ENCODE data around the gene DLGAP1.

Gene DLGAP1

DNA sequence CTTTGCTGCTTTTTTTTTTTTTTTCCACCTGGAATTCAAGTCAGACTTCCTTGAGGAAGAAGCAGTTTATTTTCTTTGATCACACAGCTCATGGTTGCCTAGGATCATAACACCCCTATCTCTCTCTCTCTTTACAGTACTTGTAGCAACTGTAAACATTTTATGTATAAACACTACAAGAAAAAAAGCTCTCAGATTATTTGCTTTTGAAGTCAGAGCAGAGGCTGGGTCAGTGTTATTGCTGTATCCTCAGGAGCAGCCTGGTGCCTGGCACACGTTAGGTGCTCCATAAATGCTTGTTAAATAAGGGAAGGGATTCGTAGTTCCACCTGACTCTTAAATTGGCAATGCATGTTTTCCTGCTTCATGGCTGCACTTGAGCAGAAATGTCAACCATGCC, 783.9 kb downstream of the DLGAP1 start:
- FAIRE-seq, result no peak

DNA sequence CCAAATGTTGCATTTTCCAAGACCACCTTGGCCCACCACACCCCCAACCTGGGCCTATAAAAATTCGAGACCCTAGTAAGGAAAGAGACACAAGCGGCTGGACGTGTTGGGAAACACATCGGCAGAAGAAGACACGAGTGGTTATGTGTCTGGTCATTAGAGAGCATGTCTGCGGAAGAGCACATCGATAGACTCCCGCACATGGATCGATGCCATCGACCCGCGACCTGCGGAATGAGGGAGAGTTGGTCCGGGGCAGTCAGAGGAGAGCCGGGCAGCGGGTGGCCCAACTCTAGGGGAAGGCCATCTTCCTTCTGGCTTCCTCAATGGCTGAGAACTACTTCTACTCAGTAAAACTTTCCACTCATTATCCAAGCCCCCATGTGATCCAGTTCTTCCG, 785.7 kb downstream of the DLGAP1 start:
- FAIRE-seq, result no peak

DNA sequence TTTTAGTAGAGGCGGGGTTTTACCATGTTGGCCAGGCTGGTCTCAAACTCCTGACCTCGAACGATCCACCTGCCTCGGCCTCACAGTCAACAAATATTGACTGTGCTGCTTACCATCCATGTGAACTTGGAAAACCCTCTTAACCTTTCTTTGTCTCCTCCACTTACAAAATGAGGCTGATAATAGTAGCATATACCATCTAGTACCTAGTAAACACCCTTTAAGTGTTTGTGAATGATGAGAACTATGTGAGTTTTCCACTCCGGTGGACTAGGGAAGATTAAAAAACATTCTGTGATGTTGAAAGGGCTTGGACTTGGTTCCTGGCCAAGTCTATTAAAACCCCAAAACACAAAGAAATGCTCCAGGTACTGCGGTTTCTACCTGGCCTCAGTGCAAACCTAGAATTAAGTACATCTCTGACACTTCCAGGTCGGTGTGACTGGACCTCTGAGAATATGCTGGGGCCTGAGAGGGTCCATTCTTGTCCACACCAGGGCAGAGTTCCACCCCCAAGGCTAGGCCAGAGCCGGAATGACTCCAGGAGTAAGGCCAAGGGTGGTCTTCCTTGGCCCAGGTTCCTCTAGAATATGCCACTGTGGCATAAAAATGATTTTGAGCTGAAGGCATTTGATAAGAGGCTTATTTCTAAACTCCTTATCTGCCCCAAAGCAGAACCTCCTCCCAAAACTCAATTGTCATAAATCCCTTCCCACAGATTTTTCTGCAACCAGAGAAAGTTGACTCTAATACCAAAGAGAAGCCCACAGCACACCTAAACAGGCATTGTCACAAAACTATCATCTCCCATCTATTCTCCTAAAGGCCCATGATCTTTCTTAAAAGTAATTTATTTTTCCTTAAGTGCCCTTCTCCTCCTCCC, 787.6 kb downstream of the DLGAP1 start:
- FAIRE-seq, result no peak

DNA sequence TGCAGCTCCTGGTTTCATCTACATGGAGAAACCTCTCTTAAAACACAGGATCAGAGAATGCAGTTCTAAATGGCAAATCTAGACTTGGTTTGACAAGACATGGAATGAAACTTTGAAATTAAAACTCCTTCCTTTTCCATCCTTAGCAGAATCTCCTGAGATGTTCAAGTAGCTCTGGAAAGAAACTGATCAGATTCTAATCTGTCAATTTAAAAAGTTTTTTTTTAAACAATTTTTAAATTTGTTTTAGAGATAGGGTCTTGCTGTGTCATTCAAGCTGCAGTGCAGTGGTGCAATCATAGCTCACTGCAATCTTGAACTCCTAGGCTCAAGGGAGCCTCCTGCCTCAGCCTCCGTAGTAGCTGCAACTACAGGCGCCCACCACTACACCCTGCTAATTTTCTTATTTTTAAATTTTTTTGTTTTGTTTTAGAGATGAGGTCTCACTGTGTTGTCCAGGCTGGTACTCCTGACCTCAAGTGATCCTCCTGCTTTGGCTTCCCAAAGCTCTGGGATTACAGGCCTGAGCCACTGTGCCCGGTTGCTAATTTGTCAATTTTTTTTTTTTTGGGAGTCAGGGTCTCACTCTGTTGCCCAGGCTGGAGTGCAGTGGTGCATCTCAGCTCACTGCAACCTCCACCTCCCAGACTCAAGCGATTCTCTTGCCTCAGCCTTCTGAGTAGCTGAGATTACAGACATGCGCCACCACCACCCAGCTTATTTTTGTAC, 788.4 kb downstream of the DLGAP1 start:
- no peak for FAIRE-seq

DNA sequence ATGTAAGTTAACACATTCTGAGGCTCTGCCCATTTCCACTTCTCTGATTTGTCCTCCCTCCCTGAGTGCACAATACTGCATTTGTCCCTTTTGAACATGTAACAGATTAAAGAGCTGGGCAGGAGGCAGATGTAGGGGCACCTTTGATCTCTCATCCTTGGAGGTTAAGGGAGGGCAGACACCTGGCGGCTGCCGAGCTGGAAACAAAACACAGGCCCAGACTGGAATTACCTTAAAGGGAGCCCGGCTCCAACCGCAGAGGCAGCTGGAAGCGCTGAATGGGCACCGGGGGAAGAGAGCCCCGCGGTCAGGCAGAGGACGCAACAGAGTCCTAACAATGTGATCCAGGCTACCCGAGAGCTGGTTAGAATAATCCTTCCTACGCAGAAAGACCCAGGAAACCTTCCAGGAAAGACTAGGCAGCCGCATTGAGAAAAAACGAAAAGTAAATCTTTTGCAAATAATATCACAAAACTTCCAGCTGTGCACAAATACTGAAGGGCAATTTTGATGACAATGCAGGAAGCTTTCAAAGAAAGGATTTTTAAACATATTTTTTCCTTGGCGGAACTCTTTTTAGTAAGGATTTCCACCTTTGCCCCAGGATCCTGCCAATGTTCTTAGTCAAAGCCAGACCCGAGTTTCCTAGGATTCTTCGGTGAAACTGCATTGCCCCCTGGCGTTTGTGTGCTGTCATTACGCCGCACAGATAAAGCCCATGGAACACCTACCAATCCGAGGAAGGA, 789.2 kb downstream of the DLGAP1 start:
- peak; percentile 99 for FAIRE-seq

DNA sequence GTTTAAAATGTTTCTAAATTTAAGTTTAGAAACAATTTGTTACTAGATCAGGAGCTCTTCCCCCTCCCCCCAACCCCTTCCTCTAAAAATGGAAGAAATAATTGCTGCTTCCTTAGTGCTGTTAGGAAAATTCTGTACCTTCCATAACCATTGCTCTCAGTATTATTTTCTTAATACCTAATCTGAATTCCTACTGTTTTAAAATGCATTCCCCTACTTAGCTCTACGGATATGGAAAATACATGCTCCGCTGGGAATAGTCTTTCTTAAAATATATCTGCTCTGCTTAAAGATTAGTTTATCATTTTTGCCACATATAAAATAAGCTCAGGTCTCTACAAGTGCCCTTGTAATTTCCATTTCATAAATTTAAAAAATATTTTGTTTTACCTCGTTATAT, 789.9 kb downstream of the DLGAP1 start:
- FAIRE-seq, result no peak

DNA sequence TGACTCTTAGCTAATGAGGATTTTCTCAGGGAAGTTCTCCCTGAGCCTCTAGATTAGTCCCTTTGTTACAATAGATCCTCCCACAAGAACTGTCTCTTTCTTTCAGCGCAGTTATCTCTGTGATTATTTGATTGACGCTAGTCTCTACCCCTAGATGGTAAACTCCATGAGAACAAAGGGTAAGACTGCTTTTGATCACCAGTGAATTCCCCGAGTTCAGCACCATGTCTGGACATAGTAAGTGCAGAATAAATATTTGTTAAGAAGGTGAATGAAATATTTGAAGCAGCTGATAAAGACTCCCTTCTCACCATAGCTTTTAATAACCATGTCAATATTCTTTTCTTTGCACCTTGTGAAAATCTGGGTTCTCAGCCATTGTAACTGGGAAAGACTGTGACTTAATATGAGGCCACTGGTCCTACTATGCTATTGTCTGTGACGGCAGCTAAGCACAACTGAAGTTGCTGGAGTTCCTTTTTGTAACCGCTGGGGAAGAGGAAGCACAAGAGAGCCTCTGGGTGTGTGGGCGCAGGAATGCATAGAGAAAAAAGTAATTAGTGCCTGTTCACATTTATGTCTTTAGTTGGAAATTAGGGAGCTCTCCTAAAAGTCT, 790.4 kb downstream of the DLGAP1 start:
- no peak for FAIRE-seq

DNA sequence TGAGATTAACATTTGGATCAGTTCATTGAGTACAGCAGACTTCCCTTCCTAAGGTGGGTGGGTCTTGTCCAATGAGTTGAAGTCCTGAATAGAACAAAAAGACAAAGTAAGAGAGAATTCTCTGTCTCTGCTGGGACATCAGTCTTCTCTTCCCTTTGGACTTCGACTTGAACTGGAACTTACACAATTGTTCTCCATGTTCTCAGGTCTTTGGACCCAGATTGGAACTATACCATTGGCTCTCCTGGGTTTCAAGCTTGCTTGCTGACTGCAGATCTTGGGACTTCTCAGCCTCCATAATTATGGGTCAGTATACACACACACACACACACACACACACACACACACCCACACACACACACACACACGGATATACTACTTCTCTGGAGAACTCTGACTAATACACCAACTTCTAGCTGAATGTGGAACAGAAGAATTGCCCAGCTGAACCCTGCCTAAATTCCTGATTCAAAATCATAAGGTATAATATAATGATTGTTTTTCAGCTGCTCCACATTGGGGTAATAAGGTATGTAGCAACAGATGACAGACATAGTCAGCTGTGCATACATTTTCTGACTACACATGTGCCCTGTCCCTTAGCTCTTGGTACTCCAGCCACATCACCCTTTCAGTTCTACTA, 791.1 kb downstream of the DLGAP1 start:
- FAIRE-seq, result no peak

DNA sequence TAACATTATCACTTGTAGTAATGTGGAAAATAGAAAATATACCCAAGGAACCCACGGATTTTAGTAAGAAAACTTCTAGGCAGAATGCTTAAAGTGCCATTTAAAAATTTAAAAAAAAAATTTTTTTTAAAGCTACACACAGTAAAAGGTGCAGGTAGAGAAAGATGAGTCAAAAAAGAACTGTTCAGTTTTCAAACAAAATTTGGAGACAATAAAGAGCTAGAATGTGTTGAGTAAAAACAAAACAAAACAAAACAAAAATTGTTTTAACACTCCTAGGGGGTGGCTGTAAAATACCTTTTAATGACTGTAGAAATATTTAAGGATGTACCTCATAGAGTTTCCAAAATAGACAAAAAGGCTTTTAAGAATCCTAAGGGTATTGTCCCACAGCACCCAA, 793.1 kb downstream of the DLGAP1 start:
- no peak for FAIRE-seq

DNA sequence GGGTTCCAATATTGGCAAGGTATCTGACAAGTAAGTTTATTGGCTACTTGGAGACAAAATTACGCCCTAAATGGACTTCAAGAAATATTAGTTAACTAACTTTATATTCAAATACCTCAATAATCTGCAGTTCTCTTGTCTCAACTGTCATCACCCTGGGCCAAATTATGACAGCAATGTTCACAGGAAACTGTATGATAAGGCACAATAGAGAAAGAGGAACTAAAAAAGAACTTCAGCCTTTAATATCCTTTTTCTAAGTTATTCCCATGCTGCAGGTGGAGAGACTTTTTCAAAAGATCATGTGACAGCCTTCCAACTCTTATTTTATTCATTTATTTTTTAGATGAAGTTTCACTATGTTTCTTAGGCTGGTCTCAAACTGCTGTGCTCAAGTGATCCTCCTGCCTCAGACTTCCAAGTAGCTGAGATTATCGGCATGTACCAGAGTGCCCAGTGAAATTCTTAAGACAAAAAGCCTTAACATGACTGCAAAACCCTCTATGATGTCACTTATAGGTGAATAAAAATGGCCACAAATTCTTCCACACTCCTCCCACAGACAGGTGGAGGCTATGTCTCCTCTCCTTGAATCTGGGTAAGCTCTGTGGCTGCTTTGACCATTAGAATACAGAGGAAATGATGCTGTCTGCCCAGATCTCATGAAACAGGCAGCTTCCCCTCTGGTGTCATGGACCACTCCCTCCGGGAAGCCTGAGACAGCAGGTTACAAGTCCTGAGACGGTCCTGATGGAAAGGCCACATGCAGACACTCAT, 794.2 kb downstream of the DLGAP1 start:
- no peak for FAIRE-seq

DNA sequence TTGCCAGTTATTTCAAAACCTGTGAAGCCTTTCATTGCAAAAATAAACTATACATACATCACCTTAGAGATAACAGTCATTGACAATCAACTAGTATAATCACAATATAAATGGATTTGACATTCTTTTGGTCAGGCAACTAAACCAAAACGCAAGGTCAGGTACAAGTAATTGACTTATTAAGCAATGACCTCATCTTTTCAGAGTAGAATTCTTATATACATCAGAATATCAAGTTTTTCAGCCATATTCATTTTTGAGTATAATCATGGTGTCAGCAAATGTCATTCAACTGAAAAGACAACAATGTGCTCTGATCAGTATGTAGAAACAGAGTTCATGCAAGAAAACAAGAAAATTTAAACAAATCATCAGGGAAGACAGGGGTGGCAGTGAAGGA, 796.6 kb downstream of the DLGAP1 start:
- no peak for FAIRE-seq

DNA sequence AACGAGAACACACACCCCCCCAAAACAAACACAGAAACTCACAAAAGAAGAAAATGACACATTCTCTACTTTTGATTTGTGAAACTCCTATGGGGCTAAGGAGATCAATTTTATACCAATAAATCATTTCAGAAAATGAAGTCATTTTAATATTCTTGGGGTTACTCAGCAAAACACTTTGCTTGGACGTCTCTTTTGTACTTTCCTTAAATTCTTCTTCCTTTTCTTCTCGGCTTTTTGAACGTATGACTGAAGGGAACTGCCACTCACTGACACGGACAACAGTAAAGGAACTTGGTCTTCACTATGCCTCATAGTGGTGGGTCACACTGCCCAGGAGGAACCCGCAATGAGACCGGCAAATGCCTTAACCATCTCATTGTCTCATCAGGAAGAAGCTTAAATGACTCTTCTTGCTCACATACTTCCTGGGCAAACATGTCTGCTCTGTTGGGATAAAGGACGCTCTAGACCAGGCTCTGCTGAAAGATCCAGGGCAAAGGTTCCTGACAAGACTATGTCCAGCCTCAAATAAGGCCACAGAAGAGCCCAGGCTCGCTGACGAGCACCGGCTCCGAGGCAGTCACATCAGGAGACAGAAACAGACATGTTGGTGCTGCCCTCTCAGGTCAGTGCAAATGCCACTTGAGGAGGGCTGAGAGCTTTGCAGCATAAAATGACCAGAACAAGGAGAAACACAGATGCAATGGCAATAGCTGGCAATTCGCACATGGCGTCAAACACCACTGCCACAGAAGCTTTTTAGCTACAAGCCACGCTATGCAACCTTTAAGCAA, 799.7 kb downstream of the DLGAP1 start:
- no peak for FAIRE-seq

DNA sequence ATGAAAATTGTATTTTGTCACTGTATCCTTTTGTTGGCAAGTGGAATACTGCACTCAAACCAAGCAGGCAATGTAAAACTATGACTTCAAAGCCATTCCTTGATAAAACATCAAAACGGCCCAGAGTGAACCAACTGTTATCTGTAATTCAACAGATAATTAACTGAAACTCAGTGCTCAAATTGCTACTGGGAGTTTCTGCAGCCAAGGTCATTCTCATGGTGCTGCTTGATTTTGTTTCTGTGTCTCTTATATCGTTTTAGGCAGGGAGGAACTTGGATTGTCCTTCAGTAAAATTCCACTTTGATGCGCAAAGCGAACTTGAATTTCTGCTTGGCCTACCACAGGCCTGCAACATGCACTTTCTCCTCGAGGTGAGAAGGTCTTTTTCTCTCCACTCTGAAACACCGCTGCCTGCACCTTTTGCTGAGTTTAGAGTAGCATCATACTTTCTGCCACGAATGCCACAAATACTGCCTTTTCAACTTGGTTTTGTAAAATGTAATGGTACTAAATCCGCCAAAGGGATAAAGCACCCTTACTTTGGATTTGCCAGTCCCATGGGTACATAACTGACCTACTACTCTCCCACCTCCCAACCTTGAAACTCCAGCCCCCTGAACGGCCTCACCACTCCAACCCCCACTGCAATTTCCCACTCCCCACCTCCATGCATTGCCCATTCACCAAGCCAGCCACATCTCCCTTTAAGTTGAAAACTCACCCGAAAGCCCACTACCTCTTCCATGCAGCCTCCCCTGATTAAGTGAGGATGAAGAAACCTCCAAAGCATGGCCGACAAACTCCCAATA, 800.5 kb downstream of the DLGAP1 start:
- FAIRE-seq, result peak; percentile 97

DNA sequence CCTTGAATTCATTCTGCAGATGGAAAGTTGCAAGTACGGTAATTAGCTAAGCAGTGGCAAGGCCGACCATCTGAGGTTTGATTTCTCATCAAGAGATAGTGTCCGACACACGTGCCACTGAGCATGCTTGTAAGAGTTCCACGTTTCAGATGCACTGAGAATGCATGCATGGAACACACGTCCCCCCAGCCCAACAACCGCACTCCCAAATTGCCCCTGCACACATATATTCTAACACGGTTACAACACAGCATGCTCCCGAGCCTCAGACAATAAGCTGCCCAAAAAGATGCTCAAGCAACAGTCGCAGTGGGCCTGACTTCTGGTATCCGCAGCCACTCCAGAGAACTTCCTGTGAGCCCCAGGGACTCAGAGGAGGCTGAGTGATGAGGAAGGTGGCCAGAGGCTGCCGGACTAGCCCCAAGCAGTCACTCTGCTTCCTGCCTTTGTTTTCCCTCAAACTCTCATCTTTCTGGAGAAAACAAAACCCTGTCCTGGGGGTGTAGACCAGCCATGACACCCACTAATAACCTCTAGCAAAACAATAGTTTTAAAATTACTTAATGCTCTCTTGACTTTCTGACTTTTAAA, 801.2 kb downstream of the DLGAP1 start:
- FAIRE-seq, result no peak

DNA sequence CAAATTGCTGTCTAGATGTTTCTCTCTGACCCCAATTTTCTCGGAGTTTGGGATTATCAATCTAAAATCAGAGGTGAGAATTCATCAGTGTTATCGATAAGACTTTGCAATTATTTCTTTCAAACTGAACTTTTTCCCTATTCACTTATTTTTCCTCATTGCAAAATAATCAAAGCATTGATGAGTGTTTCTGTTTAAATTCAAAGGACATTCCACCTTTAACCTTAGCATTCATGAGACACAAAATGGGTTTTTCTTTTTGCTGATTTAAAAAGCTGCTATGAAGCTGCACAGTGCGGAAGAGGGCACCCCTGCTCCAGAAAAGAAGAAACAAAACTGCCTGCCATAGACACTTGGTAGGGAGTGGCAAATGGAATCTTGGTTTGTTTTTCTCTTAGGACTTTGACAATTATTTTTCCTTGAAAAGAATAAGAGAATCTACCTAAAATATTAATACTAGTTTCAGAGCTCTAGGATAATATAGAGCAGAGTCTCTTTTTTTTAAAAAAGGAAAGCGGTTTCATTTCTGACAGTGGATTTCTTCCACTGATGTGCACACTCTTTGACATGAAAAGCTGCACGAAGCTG, 801.8 kb downstream of the DLGAP1 start:
- no peak for FAIRE-seq

DNA sequence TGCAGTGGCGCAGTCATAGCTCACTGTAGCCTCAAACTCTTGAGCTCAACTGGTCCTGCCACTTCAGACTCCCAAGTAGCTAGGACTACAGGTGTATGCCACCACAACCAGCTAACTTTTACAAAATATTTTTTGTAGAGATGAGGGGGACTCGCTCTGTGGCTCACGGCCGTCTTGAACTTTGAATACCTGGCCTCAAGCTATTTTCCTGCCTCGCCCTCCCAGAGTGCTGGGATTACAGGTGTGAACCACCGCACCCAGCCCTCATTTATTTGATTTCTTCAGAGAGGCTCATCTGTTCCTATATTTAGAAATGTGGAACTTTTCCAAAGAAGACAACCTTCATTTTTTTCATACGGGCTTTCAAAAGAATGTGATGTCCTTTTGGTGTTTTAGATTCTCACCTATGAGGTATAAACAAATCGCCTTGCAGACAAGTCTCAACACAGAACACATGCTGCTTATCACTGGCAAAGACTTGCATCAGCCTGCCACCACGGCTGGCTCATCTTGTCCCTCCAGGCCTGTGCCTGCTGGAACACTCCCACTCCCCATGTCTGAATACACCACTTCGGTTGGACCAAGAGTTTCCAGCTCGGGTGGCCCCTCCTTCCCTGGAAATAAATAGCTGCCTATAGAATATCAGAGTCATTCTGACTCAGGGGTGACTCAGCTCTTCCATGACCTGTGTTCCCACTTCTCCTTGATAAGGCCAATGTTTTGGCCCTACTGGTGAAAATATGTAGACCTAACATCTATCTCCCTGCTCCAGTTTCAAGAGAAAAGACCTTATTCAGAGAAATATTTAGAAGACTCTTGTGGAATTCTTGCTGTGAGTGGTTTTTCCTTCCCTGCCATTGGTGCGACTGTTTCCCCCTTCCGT, 802.5 kb downstream of the DLGAP1 start:
- FAIRE-seq, result peak; percentile 99

DNA sequence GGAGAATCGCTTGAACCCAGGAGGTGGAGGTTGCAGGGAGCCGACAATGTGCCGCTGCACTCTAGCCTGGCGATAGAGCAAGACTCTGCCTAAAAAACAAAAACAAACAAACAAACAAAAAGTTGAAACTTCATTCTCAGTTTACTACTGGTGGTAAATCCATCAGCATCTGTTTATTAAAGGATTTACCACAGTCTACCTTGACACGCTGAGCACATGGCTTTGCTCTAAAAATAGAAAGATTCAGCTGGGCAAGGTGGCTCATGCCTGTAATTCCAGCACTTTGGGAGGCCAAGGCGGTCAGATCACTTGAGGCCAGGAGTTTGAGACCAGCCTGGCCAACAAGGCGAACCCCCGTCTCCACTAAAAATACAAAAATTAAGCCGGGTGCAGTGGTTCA, 803.8 kb downstream of the DLGAP1 start:
- no peak for FAIRE-seq

DNA sequence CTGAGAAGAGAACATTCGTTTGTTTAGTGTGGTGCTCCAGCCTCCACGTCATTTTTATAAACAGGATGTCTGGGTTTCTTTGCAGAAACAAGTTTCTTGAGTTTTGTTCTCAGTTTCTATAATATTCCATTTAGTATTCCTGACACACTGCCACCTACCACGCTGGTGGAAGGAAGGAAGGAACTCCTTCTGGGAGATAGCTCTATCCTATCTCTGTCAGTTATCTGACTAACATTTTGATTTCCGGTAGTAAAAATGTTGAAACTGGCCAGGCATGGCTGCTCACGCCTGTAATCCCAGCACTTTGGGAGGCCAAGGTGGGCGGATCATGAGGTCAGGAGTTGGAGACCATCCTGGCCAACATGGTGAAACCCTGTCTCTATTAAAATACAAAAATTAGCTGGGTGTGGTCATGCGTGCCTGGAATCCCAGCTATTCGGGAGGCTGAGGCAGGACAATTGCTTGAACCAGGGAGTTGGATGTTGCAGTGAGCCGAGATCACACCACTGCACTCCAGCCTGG, 804.5 kb downstream of the DLGAP1 start:
- peak; percentile 66 for FAIRE-seq
